ENCODE results near the gene KRTAP5-7. TPM values are rescaled to one million over a fixed set of nuclear protein-coding genes. Genes with fewer than 3 reads are reported as not detected.
"Not testable (repeated sequence)": the region's sequence is repeated elsewhere in the genome, so short reads cannot be mapped to it uniquely, and the experiment has no call there.

The KRTAP5-7 gene
- total RNA-seq, 2 experiments from 2014 or later = not detected

- Mint-ChIP-seq H3K27ac (no peak overlapping the region), H3K9me3 (no peaks in the 10 kb centered on the region), H3K27me3 (peaks cover 36% of the 10 kb centered on the region), H3K36me3 (ENCODE audit: low read depth) (no peaks in the 10 kb centered on the region), H3K4me1 (ENCODE audit: low read depth) (no peaks in the 10 kb centered on the region), H3K4me3 (no peak overlapping the region)
- intact Hi-C loops (cut with micrococcal nuclease) = no loop called here
- CTCF ChIA-PET = interaction anchor here (0.6 to 1.0 kb wide), 4 partner anchors 11 to 115 kb away, joined by 3 to 4 read pairs (median 3); partner anchors contain the start of gene DHCR7
- POLR2A ChIA-PET = no interaction called here
- no peak for ATAC-seq
- DNase-seq = peak; percentile 55
- peak; percentile 55 for TF ChIP-seq CTCF (IDR thresholded peaks at IDR 0.05)
Observed at GRCh38 chr11:71563406-71563805, 36.3 kb downstream of the KRTAP5-7 start.

GRCh38 chr11:71564430-71564829 lies 37.4 kb downstream of the KRTAP5-7 start:
- ATAC-seq (no peak), DNase-seq (no peak)
- H3K27me3 Mint-ChIP-seq = peaks cover 33% of the 10 kb centered on the region
- no peak overlapping the region for H3K27ac Mint-ChIP-seq
- no peaks in the 10 kb centered on the region for H3K9me3 Mint-ChIP-seq
- intact Hi-C loops (cut with micrococcal nuclease) = no loop called here
- no peak for TF ChIP-seq CTCF (IDR thresholded peaks at IDR 0.05)
- H3K36me3 Mint-ChIP-seq (ENCODE audit: low read depth) = no peaks in the 10 kb centered on the region
- ChIA-PET POLR2A (no interaction called here), CTCF (interaction anchor here (0.7 kb wide), 1 partner anchor 15 kb away, joined by 3 read pairs; no protein-coding TSS in a partner anchor)
- H3K4me1 Mint-ChIP-seq (ENCODE audit: low read depth) = no peaks in the 10 kb centered on the region
- H3K4me3 Mint-ChIP-seq = no peak overlapping the region

- no peaks in the 10 kb centered on the region for H3K36me3 Mint-ChIP-seq (ENCODE audit: low read depth)
Observed at GRCh38 chr11:71565263-71565662, 38.2 kb downstream of the KRTAP5-7 start, which contains the start of gene KRTAP5-10. KRTAP5-10 (plus strand) TSS chr11:71565563; CDS start chr11:71565588, 25 bp downstream.

GRCh38 chr11:71566081-71566620 lies 39.1 kb downstream of the KRTAP5-7 start:
- intact Hi-C loops (cut with micrococcal nuclease) = no loop called here
- ATAC-seq = no peak
- Mint-ChIP-seq H3K4me3 (no peak overlapping the region), H3K27me3 (peaks cover 31% of the 10 kb centered on the region), H3K4me1 (ENCODE audit: low read depth) (no peaks in the 10 kb centered on the region), H3K9me3 (no peaks in the 10 kb centered on the region), H3K27ac (no peak overlapping the region), H3K36me3 (ENCODE audit: low read depth) (no peaks in the 10 kb centered on the region)
- no peak for TF ChIP-seq CTCF (IDR thresholded peaks at IDR 0.05)
- ChIA-PET CTCF (no interaction called here), POLR2A (no interaction called here)
- no peak for DNase-seq

More at GRCh38 chr11:71565263-71565662, 38.2 kb downstream of the KRTAP5-7 start, which contains the start of gene KRTAP5-10:
- Mint-ChIP-seq H3K4me1 (ENCODE audit: low read depth) (no peaks in the 10 kb centered on the region), H3K27ac (no peak within 1 kb of the TSS), H3K9me3 (no peaks in the 10 kb centered on the region), H3K27me3 (peaks cover 33% of the 10 kb centered on the region), H3K4me3 (no peak within 1 kb of the TSS)
- ATAC-seq (no peak), DNase-seq (no peak)
- ChIA-PET POLR2A (no interaction called here), CTCF (interaction anchor here (0.7 kb wide), 1 partner anchor 16 kb away, joined by 3 read pairs; no protein-coding TSS in a partner anchor)
- intact Hi-C loops (cut with micrococcal nuclease) = no loop called here
- TF ChIP-seq CTCF (IDR thresholded peaks at IDR 0.05) = no peak

GRCh38 chr11:71566626-71567599 lies 39.8 kb downstream of the KRTAP5-7 start:
- CTCF ChIA-PET; H3K27ac Mint-ChIP-seq; intact Hi-C loops (cut with micrococcal nuclease); DNase-seq; H3K4me3 Mint-ChIP-seq; ATAC-seq; H3K4me1 Mint-ChIP-seq (ENCODE audit: low read depth); H3K9me3 Mint-ChIP-seq; POLR2A ChIA-PET; H3K36me3 Mint-ChIP-seq (ENCODE audit: low read depth): not testable (repeated sequence)
- H3K27me3 Mint-ChIP-seq = peaks cover 26% of the 10 kb centered on the region

- H3K27ac Mint-ChIP-seq; DNase-seq; H3K36me3 Mint-ChIP-seq (ENCODE audit: low read depth); H3K9me3 Mint-ChIP-seq; ATAC-seq; H3K4me3 Mint-ChIP-seq; intact Hi-C loops (cut with micrococcal nuclease); POLR2A ChIA-PET; CTCF ChIA-PET; H3K4me1 Mint-ChIP-seq (ENCODE audit: low read depth): not testable (repeated sequence)
- peaks cover 26% of the 10 kb centered on the region for H3K27me3 Mint-ChIP-seq
Observed at GRCh38 chr11:71567633-71568032, 40.6 kb downstream of the KRTAP5-7 start.
